GM18868 (cell line): ENCODE results near the gene TRIM63.

Experiments used
- ATAC-seq: cut with Tn5 transposase; IDR thresholded peaks from one replicate; pipeline ENCODE4 v1.9.1; 2021; ENCODE audit warnings: mild to moderate bottlenecking, moderate library complexity; ENCODE audit not compliant: unreplicated experiment

The TRIM63 gene

GRCh38 chr1:26058052-26058595, 9.3 kb downstream of the TRIM63 start:
- ATAC-seq: no peak

GRCh38 chr1:26057189-26057588, 10.2 kb downstream of the TRIM63 start:
- ATAC-seq: no peak

GRCh38 chr1:26055041-26055440, 12.4 kb downstream of the TRIM63 start:
- no peak for ATAC-seq

GRCh38 chr1:26053718-26054560, 13.5 kb downstream of the TRIM63 start:
- ATAC-seq: no peak

GRCh38 chr1:26050248-26050640, 17.2 kb downstream of the TRIM63 start:
- ATAC-seq: no peak

- ATAC-seq: no peak
These were observed 17.7 kb downstream of the TRIM63 start for GRCh38 chr1:26049531-26050247.

- ATAC-seq: no peak
These were observed 20.1 kb downstream of the TRIM63 start for GRCh38 chr1:26047278-26047874.

GRCh38 chr1:26046246-26047095, 21.0 kb downstream of the TRIM63 start:
- ATAC-seq: no peak

- ATAC-seq: no peak
These were observed 21.6 kb downstream of the TRIM63 start, which contains the start of gene SLC30A2 for GRCh38 chr1:26045722-26046245. SLC30A2 (minus strand) TSS chr1:26046118; CDS start chr1:26045896, 222 bp downstream.

GRCh38 chr1:26044971-26045721, 22.3 kb downstream of the TRIM63 start:
- ATAC-seq: no peak

GRCh38 chr1:26044414-26044813, 23.0 kb downstream of the TRIM63 start:
- ATAC-seq: no peak

- ATAC-seq: no peak
These were observed 23.7 kb downstream of the TRIM63 start for GRCh38 chr1:26043765-26044164.

- no peak for ATAC-seq
These were observed 25.5 kb downstream of the TRIM63 start for GRCh38 chr1:26041978-26042377.

- no peak for ATAC-seq
These were observed 26.0 kb downstream of the TRIM63 start for GRCh38 chr1:26041401-26041800.

GRCh38 chr1:26038904-26039303, 28.5 kb downstream of the TRIM63 start:
- no peak for ATAC-seq

- no peak for ATAC-seq
These were observed 29.0 kb downstream of the TRIM63 start for GRCh38 chr1:26038477-26038876.

- no peak for ATAC-seq
These were observed 29.5 kb downstream of the TRIM63 start for GRCh38 chr1:26037904-26038303.

- ATAC-seq: no peak
These were observed 30.6 kb downstream of the TRIM63 start for GRCh38 chr1:26036756-26037281.
